ENCODE measurements around the gene ATP6AP1. TPM values are rescaled to one million over a fixed set of nuclear protein-coding genes. Genes with fewer than 3 reads are reported as not detected.

The ATP6AP1 gene
- total and polyA plus RNA-seq, 9 of the 15 experiments (the other 6 are each of a cell fraction or from before 2014, with no cell fraction given): 8.3 to 90.5 (median 52.9) TPM

- CTCF ChIA-PET (ENCODE audit: low intra/inter-chr PET ratio): no interaction called here
Observed at GRCh38 chrX:154482786-154483185, 54.3 kb downstream of the ATP6AP1 start.

More at GRCh38 chrX:154482786-154483185, 54.3 kb downstream of the ATP6AP1 start:
- FAIRE-seq: no peak
- DNase-seq (ENCODE audit: extremely low read depth in 1 of 4, low spot score in 3 of 4): peak in 2 of 4 experiments; percentile 15 to 61
- Histone ChIP-seq H3K79me2 (ENCODE audit: control insufficient read depth, insufficient read depth, low read length) (peaks cover 52% of the 10 kb centered on the region), H3K27me3 (ENCODE audit: control insufficient read depth in 2 of 2, insufficient read depth in 2 of 2, low read length in 2 of 2) (no peaks in the 10 kb centered on the region), H3K36me3 (ENCODE audit: control insufficient read depth, insufficient read depth, low read length) (peaks cover 35% of the 10 kb centered on the region), H3K4me2 (ENCODE audit: insufficient read depth, low read length) (peak overlapping the region; percentile 91; the same call in 1 of the 2 replicates), H3K4me3 (no peak overlapping the region), H4K20me1 (replicated peaks; ENCODE audit: control insufficient read depth, insufficient read depth, low read length) (no peaks in the 10 kb centered on the region), H3K9me3 (replicated peaks; ENCODE audit: control insufficient read depth, insufficient read depth, low read depth, low read length) (no peaks in the 10 kb centered on the region), H3K9ac (ENCODE audit: insufficient read depth in 1 of 2, low read depth in 2 of 2, low read length in 2 of 2) (peak overlapping the region; percentile 84 to 88; a peak in 3 of 4 replicates), H3K4me1 (replicated peaks in 1 of 2; ENCODE audit: control insufficient read depth in 2 of 2, insufficient read depth in 2 of 2, low read length in 2 of 2) (peaks cover 47 to 81% of the 10 kb centered on the region in 2 experiments), H2AFZ (ENCODE audit: low read depth, low read length) (no peak overlapping the region), H3K9me1 (ENCODE audit: control insufficient read depth, insufficient read depth, low read length) (no peaks in the 10 kb centered on the region), H3K27ac (ENCODE audit: extremely low read depth, low read depth, low read length) (peak overlapping the region; percentile 87)
- TF ChIP-seq DACH1 (IDR thresholded peaks at IDR 0.05; ENCODE audit: partially characterized antibody) (peak; percentile 53), PKNOX1 (IDR thresholded peaks at IDR 0.05) (peak; percentile 39; the same call in 1 of the 2 replicates), CBFA2T3 (IDR thresholded peaks at IDR 0.05) (peak; percentile 44), ZNF785 (CRISPR knock-in tag; IDR thresholded peaks at IDR 0.05) (no peak), POLR2G (IDR thresholded peaks at IDR 0.05; ENCODE audit: low read depth, low read length) (peak; percentile 64), TFAP4 (CRISPR knock-in tag; IDR thresholded peaks at IDR 0.05; ENCODE audit: borderline replicate concordance) (peak; percentile 75; the same call in 1 of the 2 replicates), YY1 (IDR thresholded peaks at IDR 0.05; ENCODE audit: borderline replicate concordance in 1 of 3, control insufficient read depth in 1 of 3, extremely low read depth in 1 of 3, insufficient read depth in 3 of 3, insufficient read length in 1 of 3, insufficient replicate concordance in 2 of 3, low read depth in 1 of 3, low read length in 2 of 3) (peak in 1 of 3 experiments; percentile 2), U2AF2 (optimal IDR thresholded peaks at IDR 0.05; ENCODE audit: low read depth, low read length) (no peak)
- no TSS peak for BruUV-seq (replicated peaks)
- POLR2A ChIA-PET: interaction anchor here (0.6 to 1.3 kb wide), 4 partner anchors 19 to 44 kb away, joined by 3 to 7 read pairs (median 4); no protein-coding TSS in a partner anchor
- intact Hi-C loops (cut with micrococcal nuclease) (loop anchor here (5.0 kb wide), 1 partner anchor 35 kb away; the partner anchor contains the start of gene FAM3A), in situ Hi-C loops (cut with MboI) (no loop called here)
- no peak for ATAC-seq
- WGBS (ENCODE audit: insufficient coverage, low coverage, missing lambda C conversion rate): 6% methylated on average over 3 of the region's 7 CpGs

Measured in K562 (cell line).